WTC11 (cell line): Measurements from ENCODE around the gene TBX2. TPM values are rescaled to one million over a fixed set of nuclear protein-coding genes. Genes with fewer than 3 reads are reported as not detected.
A peak's percentile ranks its signal among the peaks of the same experiment; 100 is the strongest.

Experiments
- ATAC-seq: fragments of 200-7000 bp; cut with Tn5 transposase; 2 replicates; pipeline ENCODE4 v1.10.0; 2021; ENCODE audit warnings: mild to moderate bottlenecking, moderate library complexity
- CTCF ChIA-PET: fragments of 300-600 bp; sonication (Branson Sonifier 250); formaldehyde crosslinking; loops from one replicate; lab custom pipeline; 2021; ENCODE audit warnings: antibody characterized with exemption; lab: Charles Lee
- POLR2A ChIA-PET: fragments of 350-600 bp; sonication (Branson Sonifier 250); formaldehyde crosslinking; loops from one replicate; lab custom pipeline; 2021; ENCODE audit warnings: antibody characterized with exemption; lab: Charles Lee
- DNase-seq: peaks from one replicate; pipeline ENCODE4 v3.0.0; 2021; ENCODE audit warnings: low spot score
- H3K27ac Mint-ChIP-seq: 2 replicates; pipeline ENCODE4 v1.8.0; 2021; ENCODE audit warnings: mixed read lengths
- H3K27me3 Mint-ChIP-seq: 2 replicates; pipeline ENCODE4 v1.8.0; 2021; ENCODE audit warnings: low read depth, mild to moderate bottlenecking, moderate library complexity, mixed read lengths
- H3K36me3 Mint-ChIP-seq: 2 replicates; pipeline ENCODE4 v1.8.0; 2021; ENCODE audit warnings: mixed read lengths
- H3K4me1 Mint-ChIP-seq: 2 replicates; pipeline ENCODE4 v1.8.0; 2022; ENCODE audit warnings: mixed read lengths
- H3K4me3 Mint-ChIP-seq: 2 replicates; pipeline ENCODE4 v1.8.0; 2021; ENCODE audit warnings: mild to moderate bottlenecking, moderate library complexity, mixed read lengths
- H3K9me3 Mint-ChIP-seq: 2 replicates; pipeline ENCODE4 v1.8.0; 2021; ENCODE audit warnings: mixed read lengths
- ERG ChIP-seq: fragments of 250-450 bp; sonication (Bioruptor Pico); IDR thresholded peaks from 2 replicates; pipeline ENCODE4 v1.8.0; 2021; ENCODE audit warnings: mild to moderate bottlenecking
- HMGXB4 ChIP-seq: sonication (generic); formaldehyde crosslinking; IDR thresholded peaks from 2 replicates; pipeline ENCODE4 v1.8.1; 2023; ENCODE audit warnings: mild to moderate bottlenecking, moderate library complexity, missing genetic modification reagents
- IRF1 ChIP-seq: sonication (generic); formaldehyde crosslinking; IDR thresholded peaks from 2 replicates; pipeline ENCODE4 v1.8.0; 2023; ENCODE audit warnings: missing genetic modification reagents
- SMAD3 ChIP-seq: sonication (generic); formaldehyde crosslinking; IDR thresholded peaks from 2 replicates; pipeline ENCODE4 v1.8.0; 2022; ENCODE audit warnings: missing genetic modification reagents, mild to moderate bottlenecking, borderline replicate concordance
- TEAD4 ChIP-seq: sonication (generic); formaldehyde crosslinking; IDR thresholded peaks from 2 replicates; pipeline ENCODE4 v1.8.0; 2022; ENCODE audit warnings: mild to moderate bottlenecking, missing genetic modification reagents
- TP53 ChIP-seq: sonication (generic); formaldehyde crosslinking; IDR thresholded peaks from 2 replicates; pipeline ENCODE4 v1.8.1; 2023; ENCODE audit warnings: mild to moderate bottlenecking, missing genetic modification reagents
- ZNF512 ChIP-seq: sonication (generic); formaldehyde crosslinking; IDR thresholded peaks from 2 replicates; pipeline ENCODE4 v1.8.1; 2022; ENCODE audit warnings: missing genetic modification reagents, borderline replicate concordance
- total RNA-seq: library from RNA; stranded (reverse); gene quantifications from 3 replicates; pipeline ENCODE4 v1.2.3, GENCODE V29; 2021
- TF ChIP-seq, protein P1 (sequence below): sonication (generic); formaldehyde crosslinking; IDR thresholded peaks from 2 replicates; pipeline ENCODE4 v1.8.1; 2023; ENCODE audit warnings: mild to moderate bottlenecking, missing genetic modification reagents, moderate library complexity
- TF ChIP-seq, protein P2 (sequence below): sonication (generic); formaldehyde crosslinking; IDR thresholded peaks from 2 replicates; pipeline ENCODE4 v1.8.0; 2022; ENCODE audit warnings: mild to moderate bottlenecking, missing genetic modification reagents
- TF ChIP-seq, protein P3 (sequence below): sonication (generic); formaldehyde crosslinking; IDR thresholded peaks from 2 replicates; pipeline ENCODE4 v1.8.0; 2022; ENCODE audit warnings: mild to moderate bottlenecking, missing genetic modification reagents

The TBX2 gene
- total RNA-seq, 1 experiment from 2014 or later: 0.09 TPM

- peaks cover 45% of the 10 kb centered on the region for H3K4me1 Mint-ChIP-seq
- POLR2A ChIA-PET: no interaction called here
- peaks cover 99% of the 10 kb centered on the region for H3K27me3 Mint-ChIP-seq
- CTCF ChIA-PET: interaction anchor here (0.8 to 3.4 kb wide), 7 partner anchors 8 to 48 kb away, joined by 3 to 24 read pairs (median 9); no protein-coding TSS in a partner anchor
- TF ChIP-seq, protein P1, sequence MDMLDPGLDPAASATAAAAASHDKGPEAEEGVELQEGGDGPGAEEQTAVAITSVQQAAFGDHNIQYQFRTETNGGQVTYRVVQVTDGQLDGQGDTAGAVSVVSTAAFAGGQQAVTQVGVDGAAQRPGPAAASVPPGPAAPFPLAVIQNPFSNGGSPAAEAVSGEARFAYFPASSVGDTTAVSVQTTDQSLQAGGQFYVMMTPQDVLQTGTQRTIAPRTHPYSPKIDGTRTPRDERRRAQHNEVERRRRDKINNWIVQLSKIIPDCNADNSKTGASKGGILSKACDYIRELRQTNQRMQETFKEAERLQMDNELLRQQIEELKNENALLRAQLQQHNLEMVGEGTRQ (CRISPR knock-in tag): 0 out of 2 replicates have a peak, but pooled peaks have one; percentile 28
- TF ChIP-seq, protein P2, sequence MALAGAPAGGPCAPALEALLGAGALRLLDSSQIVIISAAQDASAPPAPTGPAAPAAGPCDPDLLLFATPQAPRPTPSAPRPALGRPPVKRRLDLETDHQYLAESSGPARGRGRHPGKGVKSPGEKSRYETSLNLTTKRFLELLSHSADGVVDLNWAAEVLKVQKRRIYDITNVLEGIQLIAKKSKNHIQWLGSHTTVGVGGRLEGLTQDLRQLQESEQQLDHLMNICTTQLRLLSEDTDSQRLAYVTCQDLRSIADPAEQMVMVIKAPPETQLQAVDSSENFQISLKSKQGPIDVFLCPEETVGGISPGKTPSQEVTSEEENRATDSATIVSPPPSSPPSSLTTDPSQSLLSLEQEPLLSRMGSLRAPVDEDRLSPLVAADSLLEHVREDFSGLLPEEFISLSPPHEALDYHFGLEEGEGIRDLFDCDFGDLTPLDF (CRISPR knock-in tag): no peak
- TF ChIP-seq, protein P3, sequence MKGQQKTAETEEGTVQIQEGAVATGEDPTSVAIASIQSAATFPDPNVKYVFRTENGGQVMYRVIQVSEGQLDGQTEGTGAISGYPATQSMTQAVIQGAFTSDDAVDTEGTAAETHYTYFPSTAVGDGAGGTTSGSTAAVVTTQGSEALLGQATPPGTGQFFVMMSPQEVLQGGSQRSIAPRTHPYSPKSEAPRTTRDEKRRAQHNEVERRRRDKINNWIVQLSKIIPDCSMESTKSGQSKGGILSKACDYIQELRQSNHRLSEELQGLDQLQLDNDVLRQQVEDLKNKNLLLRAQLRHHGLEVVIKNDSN (CRISPR knock-in tag): 0 out of 2 replicates have a peak, but pooled peaks have one; percentile 22
- TF ChIP-seq, all 79 proteins: peak for 2
- DNase-seq (no peak), ATAC-seq (no peak)
- Mint-ChIP-seq H3K9me3 (no peaks in the 10 kb centered on the region), H3K4me3 (peak overlapping the region; percentile 28; the same call in 1 of the 2 replicates), H3K36me3 (0 out of 2 replicates have a peak, but pooled peaks cover 2% of the 10 kb centered on the region), H3K27ac (no peak overlapping the region)
Observed at GRCh38 chr17:61456061-61456681, 56.5 kb downstream of the TBX2 start.

DNA sequence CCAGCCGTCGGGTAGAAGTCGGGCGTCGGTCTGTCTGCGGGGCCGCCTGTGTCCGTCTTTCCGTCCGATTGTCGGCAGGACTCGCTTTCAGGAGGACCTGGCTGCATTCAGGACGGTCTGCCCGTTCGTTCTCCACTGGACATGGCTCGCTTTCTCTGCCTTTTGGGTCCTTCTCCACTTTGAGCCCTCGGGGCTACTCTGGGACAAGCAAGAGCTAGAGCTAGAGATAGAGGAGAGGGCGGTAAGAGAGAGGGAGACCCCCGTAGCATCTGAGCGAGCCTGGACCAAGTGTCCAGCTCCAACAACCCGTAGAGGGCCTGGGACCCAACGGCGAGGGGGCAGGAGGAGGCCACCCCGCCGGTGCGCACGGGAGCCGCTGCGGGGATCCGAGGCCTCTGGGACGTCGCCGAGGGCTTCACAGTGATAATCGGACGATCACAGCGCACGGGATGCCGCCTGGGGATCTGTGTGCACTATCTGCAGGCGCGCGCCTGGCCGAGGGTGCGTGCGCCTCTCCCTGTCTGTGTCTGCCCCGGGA lies 57.1 kb downstream of the TBX2 start:
- TF ChIP-seq SMAD3 (CRISPR knock-in tag): no peak
- TF ChIP-seq, protein P3 (CRISPR knock-in tag): 0 out of 2 replicates have a peak, but pooled peaks have one; percentile 3
- TF ChIP-seq, all 79 proteins: peak for 1
- DNase-seq: no peak
- H3K4me1 Mint-ChIP-seq: peaks cover 50% of the 10 kb centered on the region
- peaks cover 99% of the 10 kb centered on the region for H3K27me3 Mint-ChIP-seq
- no peaks in the 10 kb centered on the region for H3K9me3 Mint-ChIP-seq
- no peak overlapping the region for H3K27ac Mint-ChIP-seq
- CTCF ChIA-PET: interaction anchor here (1.5 to 3.4 kb wide), 3 partner anchors 45 to 118 kb away, joined by 4 to 15 read pairs (median 4); no protein-coding TSS in a partner anchor
- POLR2A ChIA-PET: no interaction called here
- no peak for ATAC-seq
- peak overlapping the region; percentile 66 for H3K4me3 Mint-ChIP-seq
- H3K36me3 Mint-ChIP-seq: 0 out of 2 replicates have a peak, but pooled peaks cover 2% of the 10 kb centered on the region

DNA sequence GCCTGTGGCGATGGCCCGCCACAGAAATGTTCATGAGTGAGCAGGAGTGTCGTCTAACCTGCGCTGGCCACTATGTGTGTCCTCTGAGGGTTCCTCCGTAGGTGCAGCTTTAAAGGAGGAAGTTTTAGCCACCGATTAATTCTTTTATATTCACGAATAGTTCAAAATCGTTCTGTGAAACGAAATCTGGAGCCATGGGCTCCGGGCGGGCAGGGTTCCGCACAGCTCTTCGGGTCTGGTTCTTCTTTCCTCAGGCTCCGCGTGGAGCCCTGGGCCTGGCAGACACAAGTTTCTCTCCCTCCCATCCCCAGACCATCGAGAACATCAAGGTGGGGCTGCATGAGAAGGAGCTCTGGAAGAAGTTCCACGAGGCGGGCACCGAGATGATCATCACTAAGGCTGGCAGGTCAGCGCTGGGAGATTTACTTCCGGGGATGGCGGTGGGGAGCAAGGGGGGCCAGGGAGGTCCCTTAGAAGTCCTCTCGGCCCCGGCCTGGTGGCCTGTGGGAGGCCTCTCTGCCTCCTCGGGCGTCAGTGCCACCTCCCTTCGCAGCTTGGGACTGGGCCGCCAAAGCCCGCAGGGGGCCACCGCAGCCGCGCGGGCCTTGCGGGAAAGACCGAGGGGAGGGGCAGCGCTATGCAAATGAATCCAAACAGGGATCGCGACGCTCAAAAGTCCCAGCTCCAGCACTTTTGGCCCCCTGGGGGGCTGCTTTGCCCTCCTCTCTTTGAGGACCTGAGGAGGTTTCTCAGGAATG lies 57.8 kb downstream of the TBX2 start:
- Mint-ChIP-seq H3K27ac (no peak overlapping the region), H3K9me3 (no peaks in the 10 kb centered on the region), H3K27me3 (peaks cover 99% of the 10 kb centered on the region), H3K36me3 (0 out of 2 replicates have a peak, but pooled peaks cover 2% of the 10 kb centered on the region), H3K4me3 (peak overlapping the region; percentile 66), H3K4me1 (peaks cover 52% of the 10 kb centered on the region)
- POLR2A ChIA-PET: no interaction called here
- ATAC-seq (no peak), DNase-seq (peak; percentile 55)
- CTCF ChIA-PET: interaction anchor here (0.9 to 1.5 kb wide), 3 partner anchors 10 to 117 kb away, joined by 3 to 4 read pairs (median 4); no protein-coding TSS in a partner anchor
- TF ChIP-seq ZNF512 (no peak), TP53 (CRISPR knock-in tag) (no peak), TEAD4 (CRISPR knock-in tag) (no peak)
- TF ChIP-seq, all 79 proteins: peak for 0

- POLR2A ChIA-PET: interaction anchor here (1.5 kb wide), 1 partner anchor 10 kb away, joined by 4 read pairs; no protein-coding TSS in a partner anchor
- Mint-ChIP-seq H3K36me3 (0 out of 2 replicates have a peak, but pooled peaks cover 2% of the 10 kb centered on the region), H3K4me1 (peaks cover 54% of the 10 kb centered on the region), H3K4me3 (peak overlapping the region; percentile 66), H3K27ac (no peak overlapping the region), H3K27me3 (peaks cover 99% of the 10 kb centered on the region), H3K9me3 (no peaks in the 10 kb centered on the region)
- DNase-seq: no peak
- CTCF ChIA-PET: interaction anchor here (0.9 to 1.5 kb wide), 5 partner anchors 8 to 117 kb away, joined by 3 to 5 read pairs (median 4); no protein-coding TSS in a partner anchor
- no peak for ATAC-seq
- TF ChIP-seq IRF1 (CRISPR knock-in tag) (no peak), TEAD4 (CRISPR knock-in tag) (no peak), ERG (CRISPR knock-in tag) (no peak), HMGXB4 (CRISPR knock-in tag) (no peak)
- TF ChIP-seq, protein P2 (CRISPR knock-in tag): no peak
Observed at GRCh38 chr17:61458000-61458399, 58.4 kb downstream of the TBX2 start.
